Kidney (tissue), 14 donors: ENCODE results near the gene TMPRSS11F. TPM values are rescaled to one million over a fixed set of nuclear protein-coding genes. Genes with fewer than 3 reads are reported as not detected.

Source experiments
- DNase-seq, 5 donors: peaks; one replicate each; pipeline ENCODE4 v3.0.0-alpha.2; 2013 to 2020
- FAIRE-seq: peaks from 2 replicates; lab custom pipeline; 2012; peaks lifted over from hg19 to GRCh38; lab: Jason Lieb, UNC
- H3K27ac ChIP-seq, 2 donors: one replicate each; pipeline ENCODE4 v1.7.0; 2013; ENCODE audit warnings: low read depth in 2 of 2, low read length in 2 of 2, inconsistent platforms in 1 of 2
- H3K27me3 ChIP-seq: one replicate; pipeline ENCODE4 v1.7.1; 2013; ENCODE audit warnings: low read length, inconsistent platforms; ENCODE audit not compliant: control insufficient read depth, insufficient read depth
- H3K36me3 ChIP-seq, 3 donors: one replicate each; pipeline versions ENCODE4 v1.7.0 to v1.7.1; 2013; ENCODE audit warnings: low read length in 3 of 3, control low read depth in 1 of 3, inconsistent platforms in 1 of 3; ENCODE audit not compliant: insufficient read depth in 3 of 3, control insufficient read depth in 2 of 3
- H3K4me1 ChIP-seq, 3 donors: one replicate each; pipeline versions ENCODE4 v1.7.0 to v1.7.1; 2013; ENCODE audit warnings: low read length in 3 of 3, inconsistent platforms in 1 of 3, low read depth in 1 of 3; ENCODE audit not compliant: control insufficient read depth in 2 of 3, insufficient read depth in 2 of 3
- H3K4me3 ChIP-seq, 3 donors: one replicate each; pipeline versions ENCODE4 v1.7.0 to v1.8.1; 2013; ENCODE audit warnings: low read length in 3 of 3, control low read depth in 1 of 3, inconsistent platforms in 1 of 3
- H3K9ac ChIP-seq, 3 donors: one replicate each; pipeline versions ENCODE4 v1.7.0 to v1.7.1; 2013; ENCODE audit warnings: low read length in 3 of 3, control low read depth in 1 of 3, inconsistent platforms in 1 of 3
- H3K9me3 ChIP-seq, 3 donors: one replicate each; pipeline versions ENCODE4 v1.7.0 to v1.7.1; 2013; ENCODE audit warnings: low read length in 3 of 3, control low read depth in 1 of 3, inconsistent platforms in 1 of 3; ENCODE audit not compliant: control insufficient read depth in 2 of 3, insufficient read depth in 1 of 3
- intact Hi-C: fragments of 100-400 bp; cut with DNase I; formaldehyde crosslinking; loops from one replicate; pipeline ENCODE4 v1.11.1; 2022
- polyA plus RNA-seq: library from polyadenylated mRNA; stranded (reverse); fragments of 350-450 nt; fragmentation: Illumina TruSeq; extraction: RNeasy Lipid Tissue Mini Kit (QIAGEN cat#74804); gene quantifications from one replicate; pipeline ENCODE4 v1.2.3, GENCODE V29; 2014; ENCODE audit warnings: low read depth, low replicate concordance; ENCODE audit not compliant: insufficient read depth
- total RNA-seq: library from RNA; stranded (reverse); fragmentation: NEBNext Ultra II Directional; extraction: Animal tissue kit (Norgen Biotek cat#: 25700); gene quantifications from one replicate; pipeline ENCODE4 v1.2.1, GENCODE V29; 2021
- TF ChIP-seq, protein P1 (sequence below): IDR thresholded peaks from 3 replicates; pipeline ENCODE4 v1.5.1; 2012; ENCODE audit warnings: mild to moderate bottlenecking, moderate library complexity, borderline replicate concordance; ENCODE audit not compliant: insufficient read depth; ENCODE audit errors: extremely low read depth
- donor health status: control.
- donor health status: control.
- donor health status: control.
- donor health status: control.
- donor health status: control.
- donor health status: DM: yes; HTN: yes; CAD: no.
- donor health status: Normal renal cell carcinoma (clear cell type).

Gene TMPRSS11F
- total and polyA plus RNA-seq, 2 donors from 2014 or later, result not detected

DNA sequence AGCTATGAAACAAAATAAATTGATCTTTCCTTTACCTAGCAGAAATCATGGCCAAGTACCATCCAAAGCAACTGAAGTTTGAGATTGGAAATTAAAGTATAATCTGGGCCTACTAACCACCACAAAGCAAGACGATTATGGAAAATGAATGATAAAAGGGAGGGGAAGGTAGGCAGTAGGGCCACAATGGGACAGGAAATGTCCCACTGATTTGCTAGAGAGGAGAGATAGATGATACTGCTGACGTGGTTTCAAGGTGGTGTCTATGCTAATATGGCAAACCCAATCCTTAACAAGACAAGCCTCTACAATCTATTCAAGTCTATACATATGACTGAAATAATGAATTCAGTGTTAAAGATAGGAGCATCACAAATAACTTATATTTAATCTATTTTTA lies 6.1 kb downstream of the TMPRSS11F start:
- FAIRE-seq (no peak), DNase-seq (no peak)
- intact Hi-C loops, result no loop called here
- H3K9ac ChIP-seq, result no peak overlapping the region
- no peaks in the 10 kb centered on the region for H3K36me3 ChIP-seq
- H3K9me3 ChIP-seq, result peaks cover 0 to 4% (median 0%) of the 10 kb centered on the region in 3 donors
- no peaks in the 10 kb centered on the region for H3K27me3 ChIP-seq
- no peak overlapping the region for H3K4me3 ChIP-seq
- no peaks in the 10 kb centered on the region for H3K4me1 ChIP-seq
- H3K27ac ChIP-seq, result no peak overlapping the region
- TF ChIP-seq, protein P1, sequence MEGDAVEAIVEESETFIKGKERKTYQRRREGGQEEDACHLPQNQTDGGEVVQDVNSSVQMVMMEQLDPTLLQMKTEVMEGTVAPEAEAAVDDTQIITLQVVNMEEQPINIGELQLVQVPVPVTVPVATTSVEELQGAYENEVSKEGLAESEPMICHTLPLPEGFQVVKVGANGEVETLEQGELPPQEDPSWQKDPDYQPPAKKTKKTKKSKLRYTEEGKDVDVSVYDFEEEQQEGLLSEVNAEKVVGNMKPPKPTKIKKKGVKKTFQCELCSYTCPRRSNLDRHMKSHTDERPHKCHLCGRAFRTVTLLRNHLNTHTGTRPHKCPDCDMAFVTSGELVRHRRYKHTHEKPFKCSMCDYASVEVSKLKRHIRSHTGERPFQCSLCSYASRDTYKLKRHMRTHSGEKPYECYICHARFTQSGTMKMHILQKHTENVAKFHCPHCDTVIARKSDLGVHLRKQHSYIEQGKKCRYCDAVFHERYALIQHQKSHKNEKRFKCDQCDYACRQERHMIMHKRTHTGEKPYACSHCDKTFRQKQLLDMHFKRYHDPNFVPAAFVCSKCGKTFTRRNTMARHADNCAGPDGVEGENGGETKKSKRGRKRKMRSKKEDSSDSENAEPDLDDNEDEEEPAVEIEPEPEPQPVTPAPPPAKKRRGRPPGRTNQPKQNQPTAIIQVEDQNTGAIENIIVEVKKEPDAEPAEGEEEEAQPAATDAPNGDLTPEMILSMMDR, result no peak

DNA sequence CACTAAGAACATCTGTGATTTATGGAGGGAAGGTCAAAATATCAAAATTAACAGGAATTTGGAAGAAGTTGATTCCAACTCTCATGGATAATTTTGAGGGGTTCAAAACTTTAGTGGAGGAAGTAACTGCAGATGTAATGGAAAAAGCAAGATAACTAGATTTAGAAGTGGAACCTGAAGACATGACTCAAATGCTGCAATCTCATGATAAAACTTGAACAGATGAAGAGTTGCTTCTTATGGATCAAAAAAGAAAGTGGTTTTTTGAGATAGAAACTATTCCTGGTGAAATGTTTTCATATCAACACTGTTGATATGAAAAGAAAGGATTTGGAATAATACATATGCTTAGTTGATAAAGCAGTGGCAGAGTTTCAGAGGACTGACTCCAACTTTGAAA lies 9.7 kb downstream of the TMPRSS11F start:
- Histone ChIP-seq H3K27ac (no peak overlapping the region), H3K4me3 (no peak overlapping the region), H3K9me3 (peaks cover 0 to 4% (median 0%) of the 10 kb centered on the region in 3 donors), H3K36me3 (no peaks in the 10 kb centered on the region), H3K9ac (no peak overlapping the region), H3K27me3 (no peaks in the 10 kb centered on the region), H3K4me1 (no peaks in the 10 kb centered on the region)
- intact Hi-C loops, result no loop called here
- no peak for FAIRE-seq
- TF ChIP-seq, protein P1, result no peak
- no peak for DNase-seq

DNA sequence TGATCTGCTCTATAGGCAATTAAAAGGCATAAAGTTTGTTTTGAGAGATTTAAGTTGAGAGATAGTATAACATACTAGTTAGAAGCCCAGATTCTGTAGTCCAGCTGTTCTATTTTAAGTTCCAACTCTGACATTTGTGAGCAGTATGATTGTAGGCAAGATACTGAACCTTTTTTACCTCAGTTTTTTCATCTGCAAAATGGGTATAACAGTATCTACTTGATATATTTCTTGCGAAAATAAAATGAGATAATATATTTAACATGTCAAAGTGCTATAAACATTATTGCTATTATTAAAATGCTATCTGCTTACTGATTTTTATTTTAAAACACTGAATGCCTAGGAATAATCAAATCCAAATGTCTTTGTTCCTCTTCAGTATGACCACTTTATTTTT lies 19.2 kb downstream of the TMPRSS11F start:
- Histone ChIP-seq H3K4me3 (no peak overlapping the region), H3K27ac (no peak overlapping the region), H3K36me3 (no peaks in the 10 kb centered on the region), H3K4me1 (no peaks in the 10 kb centered on the region), H3K27me3 (no peaks in the 10 kb centered on the region), H3K9ac (no peak overlapping the region), H3K9me3 (no peaks in the 10 kb centered on the region)
- FAIRE-seq (no peak), DNase-seq (no peak)
- intact Hi-C loops, result no loop called here
- TF ChIP-seq, protein P1, result no peak

DNA sequence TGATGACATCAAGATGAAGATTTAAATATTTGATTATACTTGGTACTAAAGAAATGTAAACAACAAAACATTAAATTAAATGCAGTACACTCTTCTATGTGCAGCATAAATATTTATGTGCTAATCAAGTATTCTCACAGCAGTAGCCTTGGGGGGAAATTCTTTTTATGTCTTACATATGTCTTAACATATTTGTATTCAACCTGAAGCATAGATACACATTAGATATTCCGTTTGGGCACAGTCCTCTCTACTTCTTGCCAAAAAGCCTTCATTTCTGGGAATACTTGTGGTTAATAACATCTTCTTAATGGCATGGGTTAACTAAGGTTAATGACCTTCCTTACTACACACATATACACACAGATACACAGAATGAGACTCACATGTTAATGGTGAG lies 19.8 kb downstream of the TMPRSS11F start:
- H3K27ac ChIP-seq, result no peak overlapping the region
- H3K4me3 ChIP-seq, result no peak overlapping the region
- no peaks in the 10 kb centered on the region for H3K36me3 ChIP-seq
- H3K9me3 ChIP-seq, result no peaks in the 10 kb centered on the region
- intact Hi-C loops, result no loop called here
- TF ChIP-seq, protein P1, result no peak
- no peak for DNase-seq
- no peaks in the 10 kb centered on the region for H3K27me3 ChIP-seq
- no peak overlapping the region for H3K9ac ChIP-seq
- FAIRE-seq, result no peak
- no peaks in the 10 kb centered on the region for H3K4me1 ChIP-seq
